CD4-positive, alpha-beta T cell treated with Interleukin-17A for 4 hours (primary cell): Measurements from ENCODE around the gene PPP2R2B.

Source experiments
- DNase-seq: peaks from one replicate; pipeline ENCODE4 v3.0.0-alpha.2; 2020; ENCODE audit warnings: mixed read lengths

The PPP2R2B gene

GRCh38 chr5:146884066-146884626, 5.6 kb upstream of the PPP2R2B start:
- no peak for DNase-seq

- no peak for DNase-seq
These were observed 5.0 kb upstream of the PPP2R2B start for GRCh38 chr5:146883511-146883910.

- DNase-seq: no peak
These were observed 2.4 kb upstream of the PPP2R2B start for GRCh38 chr5:146880966-146881365.

- DNase-seq: peak; percentile 15
These were observed 628 bp downstream of the PPP2R2B start for GRCh38 chr5:146877783-146878475.

GRCh38 chr5:146877178-146877681, 1.3 kb downstream of the PPP2R2B start:
- DNase-seq: peak; percentile 9

- no peak for DNase-seq
These were observed 5.2 kb downstream of the PPP2R2B start for GRCh38 chr5:146873186-146873917.

- DNase-seq: no peak
These were observed 6.4 kb downstream of the PPP2R2B start for GRCh38 chr5:146872188-146872587.

GRCh38 chr5:146867996-146868708, 10.4 kb downstream of the PPP2R2B start:
- DNase-seq: no peak

- DNase-seq: no peak
These were observed 12.3 kb downstream of the PPP2R2B start for GRCh38 chr5:146866263-146866662.

GRCh38 chr5:146862641-146863040, 15.9 kb downstream of the PPP2R2B start:
- no peak for DNase-seq

GRCh38 chr5:146860213-146860893, 18.2 kb downstream of the PPP2R2B start:
- no peak for DNase-seq

GRCh38 chr5:146852089-146852488, 26.5 kb downstream of the PPP2R2B start:
- no peak for DNase-seq

- no peak for DNase-seq
These were observed 27.4 kb downstream of the PPP2R2B start for GRCh38 chr5:146851133-146851532.

- no peak for DNase-seq
These were observed 28.8 kb downstream of the PPP2R2B start for GRCh38 chr5:146849694-146850303.

GRCh38 chr5:146848133-146848532, 30.4 kb downstream of the PPP2R2B start:
- DNase-seq: no peak

GRCh38 chr5:146840016-146840415, 38.5 kb downstream of the PPP2R2B start:
- no peak for DNase-seq

- DNase-seq: no peak
These were observed 42.2 kb downstream of the PPP2R2B start for GRCh38 chr5:146836226-146836842.

- DNase-seq: no peak
These were observed 45.4 kb downstream of the PPP2R2B start for GRCh38 chr5:146832985-146833732.

- DNase-seq: no peak
These were observed 50.2 kb downstream of the PPP2R2B start for GRCh38 chr5:146828385-146828784.

GRCh38 chr5:146827901-146828300, 50.7 kb downstream of the PPP2R2B start:
- no peak for DNase-seq

- DNase-seq: no peak
These were observed 53.5 kb downstream of the PPP2R2B start for GRCh38 chr5:146825033-146825432.
